H9 (cell line): ENCODE data around the gene IQGAP2. TPM values are rescaled to one million over a fixed set of nuclear protein-coding genes. Genes with fewer than 3 reads are reported as not detected.

Source experiments
- DNase-seq: peaks from one replicate; pipeline ENCODE4 v3.0.0-alpha.2; 2017
- H2AFZ ChIP-seq: one replicate; pipeline ENCODE4 v1.6.1; 2013; ENCODE audit warnings: mild to moderate bottlenecking, low read length, control low read depth, moderate library complexity
- H2AK5ac ChIP-seq: 2 replicates; pipeline ENCODE4 v1.6.1; 2013; ENCODE audit warnings: low read length, control low read depth, mixed read lengths; ENCODE audit not compliant: insufficient read length
- H2BK120ac ChIP-seq: one replicate; pipeline ENCODE4 v1.6.1; 2013; ENCODE audit warnings: low read depth, mild to moderate bottlenecking, low read length, control low read depth, inconsistent platforms; ENCODE audit not compliant: poor library complexity, severe bottlenecking
- H2BK12ac ChIP-seq: 2 replicates; pipeline ENCODE4 v1.6.1; 2013; ENCODE audit warnings: low read length, control low read depth, mixed read lengths, low read depth; ENCODE audit not compliant: insufficient read length
- H2BK15ac ChIP-seq: 2 replicates; pipeline ENCODE4 v1.6.1; 2013; ENCODE audit warnings: low read depth, low read length, control low read depth
- H2BK20ac ChIP-seq: one replicate; pipeline ENCODE4 v1.6.1; 2013; ENCODE audit warnings: low read depth, mild to moderate bottlenecking, low read length, control low read depth, inconsistent platforms; ENCODE audit not compliant: poor library complexity, severe bottlenecking
- H2BK5ac ChIP-seq: 2 replicates; pipeline ENCODE4 v1.6.1; 2013; ENCODE audit warnings: low read length, control low read depth, mixed read lengths; ENCODE audit not compliant: insufficient read length
- H3K14ac ChIP-seq: 2 replicates; pipeline ENCODE4 v1.6.1; 2013; ENCODE audit warnings: low read length, control low read depth; ENCODE audit not compliant: insufficient read depth
- H3K18ac ChIP-seq: 2 replicates; pipeline ENCODE4 v1.6.1; 2013; ENCODE audit warnings: low read depth, mild to moderate bottlenecking, mixed read lengths, low read length, control low read depth; ENCODE audit not compliant: insufficient read length
- H3K23ac ChIP-seq: 2 replicates; pipeline ENCODE4 v1.6.1; 2013; ENCODE audit warnings: low read length, control low read depth, mixed read lengths, low read depth; ENCODE audit not compliant: insufficient read length
- H3K23me2 ChIP-seq: 2 replicates; pipeline ENCODE4 v1.6.1; 2013; ENCODE audit warnings: low read depth, mild to moderate bottlenecking, mixed read lengths, low read length, control low read depth; ENCODE audit not compliant: insufficient read length, poor library complexity, severe bottlenecking
- H3K27ac ChIP-seq: 2 replicates; pipeline ENCODE4 v1.5.1; 2013; ENCODE audit warnings: low read length, control low read depth, mixed read lengths, low read depth; ENCODE audit not compliant: insufficient read length
- H3K27me3 ChIP-seq: 2 replicates; pipeline ENCODE4 v1.6.1; 2013; ENCODE audit warnings: low read length, control low read depth, inconsistent platforms; ENCODE audit not compliant: insufficient read depth
- H3K4ac ChIP-seq: 2 replicates; pipeline ENCODE4 v1.6.1; 2013; ENCODE audit warnings: low read depth, mild to moderate bottlenecking, control low read depth, inconsistent platforms, low read length, moderate library complexity
- H3K4me1 ChIP-seq: 2 replicates; pipeline ENCODE4 v1.6.1; 2013; ENCODE audit warnings: low read length, control low read depth, inconsistent platforms; ENCODE audit not compliant: insufficient read depth
- H3K4me2 ChIP-seq: 2 replicates; pipeline ENCODE4 v1.6.1; 2013; ENCODE audit warnings: low read length, control low read depth, mixed read lengths; ENCODE audit not compliant: insufficient read length, insufficient read depth
- H3K56ac ChIP-seq: 2 replicates; pipeline ENCODE4 v1.6.1; 2013; ENCODE audit warnings: low read depth, mild to moderate bottlenecking, mixed read lengths, low read length, control low read depth; ENCODE audit not compliant: insufficient read length
- H3K79me1 ChIP-seq: 2 replicates; pipeline ENCODE4 v1.6.1; 2013; ENCODE audit warnings: low read depth, mild to moderate bottlenecking, moderate library complexity, low read length, control low read depth, inconsistent platforms; ENCODE audit not compliant: insufficient read depth, poor library complexity, severe bottlenecking
- H3K79me2 ChIP-seq: 2 replicates; pipeline ENCODE4 v1.6.1; 2013; ENCODE audit warnings: low read length, control low read depth, inconsistent platforms; ENCODE audit not compliant: insufficient read depth
- H3K9ac ChIP-seq: 2 replicates; pipeline ENCODE4 v1.6.1; 2013; ENCODE audit warnings: low read length, control low read depth, mixed read lengths; ENCODE audit not compliant: insufficient read length; ENCODE audit errors: extremely low read depth
- H3K9me3 ChIP-seq: one replicate; pipeline ENCODE4 v1.6.1; 2013; ENCODE audit warnings: low read depth, low read length, inconsistent platforms; ENCODE audit not compliant: control insufficient read depth
- H3T11ph ChIP-seq: one replicate; pipeline ENCODE4 v1.6.1; 2013; ENCODE audit warnings: mild to moderate bottlenecking, low read length, control low read depth, inconsistent platforms
- H4K20me1 ChIP-seq: one replicate; pipeline ENCODE4 v1.6.1; 2013; ENCODE audit not compliant: control insufficient read depth, insufficient read length, insufficient read depth
- H4K5ac ChIP-seq: 2 replicates; pipeline ENCODE4 v1.6.1; 2013; ENCODE audit warnings: low read depth, mild to moderate bottlenecking, mixed read lengths, low read length, control low read depth; ENCODE audit not compliant: insufficient read length
- H4K8ac ChIP-seq: replicated peaks from 2 replicates; pipeline ENCODE4 v1.6.1; 2013; ENCODE audit warnings: low read length, control low read depth, mixed read lengths, low read depth; ENCODE audit not compliant: insufficient read length
- H4K91ac ChIP-seq: 2 replicates; pipeline ENCODE4 v1.6.1; 2013; ENCODE audit warnings: low read depth, mild to moderate bottlenecking, moderate library complexity, mixed read lengths, low read length, control low read depth; ENCODE audit not compliant: insufficient read length
- H3K27ac Mint-ChIP-seq, 3 experiments: 2 replicates in 2 of 3; 3 replicates in 1 of 3; pipeline ENCODE4 v1.8.0; 2020 to 2021; ENCODE audit warnings: mixed read lengths in 3 of 3, mild to moderate bottlenecking in 1 of 3, moderate library complexity in 1 of 3
- H3K27me3 Mint-ChIP-seq: 2 replicates; pipeline ENCODE4 v1.8.0; 2021; ENCODE audit warnings: low read depth, mild to moderate bottlenecking, moderate library complexity, mixed read lengths
- H3K36me3 Mint-ChIP-seq, 3 experiments: 2 replicates in 2 of 3; 3 replicates in 1 of 3; pipeline ENCODE4 v1.8.0; 2020 to 2021; ENCODE audit warnings: low read depth in 3 of 3, mixed read lengths in 3 of 3; ENCODE audit not compliant: insufficient read depth in 1 of 3
- H3K4me1 Mint-ChIP-seq, 2 experiments: 2 replicates each; pipeline ENCODE4 v1.8.0; 2020; ENCODE audit warnings: mixed read lengths in 2 of 2
- H3K4me3 Mint-ChIP-seq, 2 experiments: 2 replicates in 1 of 2; 3 replicates in 1 of 2; pipeline ENCODE4 v1.8.0; 2020 to 2021; ENCODE audit warnings: mild to moderate bottlenecking in 2 of 2, mixed read lengths in 2 of 2, moderate library complexity in 1 of 2
- H3K9me3 Mint-ChIP-seq, 2 experiments: 2 replicates in 1 of 2; 3 replicates in 1 of 2; pipeline ENCODE4 v1.8.0; 2020; ENCODE audit warnings: mild to moderate bottlenecking in 2 of 2, mixed read lengths in 2 of 2, moderate library complexity in 1 of 2
- CTCF ChIP-seq: fragments of 200-600 bp; sonication (generic); conservative IDR thresholded peaks from 3 replicates; pipeline ENCODE4 v1.8.0; 2021; ENCODE audit warnings: antibody characterized with exemption, mild to moderate bottlenecking
- WGBS: extraction: QIAGEN DNeasy Blood & Tissue Kit; methylation state at CpG from one replicate; pipeline ENCODE4 v1.1.7; 2013; ENCODE audit warnings: missing lambda C conversion rate, low lambda C conversion rate, mixed read lengths; ENCODE audit not compliant: insufficient read length; ENCODE audit errors: extremely low coverage; 5-methylcytosine and 5-hydroxymethylcytosine counted together
- total RNA-seq: library from RNA; stranded (reverse); gene quantifications from 2 replicates; pipeline ENCODE4 v1.2.1, GENCODE V29; 2021

The IQGAP2 gene
- total RNA-seq, 1 experiment from 2014 or later = 22.5 TPM

- no peak overlapping the region for H4K8ac ChIP-seq
- H3K4me1 Mint-ChIP-seq = no peaks in the 10 kb centered on the region
- no peaks in the 10 kb centered on the region; the same call in 1 of the 2 replicates for H3K27me3 ChIP-seq
Observed at GRCh38 chr5:76675364-76675763, 272.3 kb downstream of the IQGAP2 start.

More at GRCh38 chr5:76675364-76675763, 272.3 kb downstream of the IQGAP2 start:
- Histone ChIP-seq H2BK5ac (no peak overlapping the region), H4K5ac (no peak overlapping the region), H3K79me2 (no peaks in the 10 kb centered on the region), H2BK15ac (no peak overlapping the region), H3K9me3 (no peaks in the 10 kb centered on the region), H2AFZ (no peak overlapping the region), H3K4ac (no peak overlapping the region), H4K91ac (no peak overlapping the region), H3T11ph (no peak overlapping the region), H3K23me2 (no peaks in the 10 kb centered on the region), H2BK12ac (no peak overlapping the region), H3K18ac (no peak overlapping the region), H3K23ac (no peak overlapping the region), H3K9ac (no peak overlapping the region), H3K79me1 (no peaks in the 10 kb centered on the region), H3K4me1 (no peaks in the 10 kb centered on the region), H2AK5ac (no peak overlapping the region), H3K56ac (no peak overlapping the region), H3K27ac (no peak overlapping the region), H3K4me2 (no peak overlapping the region), H3K14ac (no peak overlapping the region), H2BK120ac (no peak overlapping the region), H4K20me1 (no peaks in the 10 kb centered on the region), H2BK20ac (no peak overlapping the region)
- H3K4me3 Mint-ChIP-seq = no peak overlapping the region
- H3K36me3 Mint-ChIP-seq = peaks cover 0 to 6% (median 2%) of the 10 kb centered on the region in 3 experiments; a peak in 5 of 7 replicates
- H3K9me3 Mint-ChIP-seq = no peaks in the 10 kb centered on the region
- no CpG with 5 or more reads among the region's 1 CpG for WGBS
- H3K27ac Mint-ChIP-seq = no peak overlapping the region
- no peak for DNase-seq
- H3K27me3 Mint-ChIP-seq = no peaks in the 10 kb centered on the region
- no peak for TF ChIP-seq CTCF
